K562 (cell line): ENCODE data around the gene MOG. TPM values are rescaled to one million over a fixed set of nuclear protein-coding genes. Genes with fewer than 3 reads are reported as not detected.

ENCODE experiments used
- ATAC-seq: fragments of 200-7000 bp; cut with Tn5 transposase; 3 replicates; pipeline ENCODE4 v1.9.1; 2020; ENCODE audit warnings: moderate library complexity
- BruUV-seq: library from RNA; stranded (reverse); fragments of 400-500 nt; replicated peaks from 2 replicates; lab custom pipeline; 2021; lab: Mats Ljungman, UMichigan
- CTCF ChIA-PET: fragments of 300-600 bp; formaldehyde crosslinking; extraction: SDS; loops from one replicate; lab custom pipeline; 2021; ENCODE audit warnings: low intra/inter-chr PET ratio; lab: Yijun Ruan, JAX
- POLR2A ChIA-PET: fragments of 300-600, 350-650 bp; sonication (Branson Sonifier 250); formaldehyde crosslinking; extraction: SDS; loops from one replicate; lab custom pipeline; 2021; ENCODE audit warnings: antibody characterized with exemption, inconsistent platforms; lab: Yijun Ruan, JAX
- DNase-seq, 4 experiments: peaks; one replicate each; pipeline versions ENCODE4 v3.0.0 to v3.0.0-alpha.2; 2011 to 2018; ENCODE audit warnings: low spot score in 3 of 4, mixed read lengths in 3 of 4; ENCODE audit errors: extremely low read depth in 1 of 4
- FAIRE-seq: peaks from 2 replicates; lab custom pipeline; 2011; peaks lifted over from hg19 to GRCh38; lab: Jason Lieb, UNC
- H2AFZ ChIP-seq: 2 replicates; pipeline ENCODE4 v1.6.0; 2011; ENCODE audit warnings: low read depth, low read length, control low read depth, inconsistent platforms
- H3K27ac ChIP-seq: fragments of 200-600 bp; 3 replicates; pipeline ENCODE4 v1.8.0; 2011; ENCODE audit warnings: low read depth, mild to moderate bottlenecking, control low read depth, inconsistent platforms, low read length, moderate library complexity, mixed read lengths; ENCODE audit errors: extremely low read depth
- H3K27me3 ChIP-seq, 2 experiments: fragments of 300-600 bp in 1 of 2; 2 replicates in 1 of 2; 3 replicates in 1 of 2; pipeline versions ENCODE4 v1.6.0 to v1.8.0; 2011; ENCODE audit warnings: inconsistent platforms in 2 of 2, low read length in 2 of 2, mild to moderate bottlenecking in 1 of 2, mixed read lengths in 1 of 2, moderate library complexity in 1 of 2; ENCODE audit not compliant: control insufficient read depth in 2 of 2, insufficient read depth in 2 of 2
- H3K36me3 ChIP-seq: fragments of 300-600 bp; 3 replicates; pipeline ENCODE4 v1.8.0; 2011; ENCODE audit warnings: mild to moderate bottlenecking, low read length, inconsistent platforms; ENCODE audit not compliant: control insufficient read depth, insufficient read depth
- H3K4me1 ChIP-seq, 2 experiments: fragments of 200-600 bp in 1 of 2; replicated peaks in 1 of 2; 2 replicates in 1 of 2; 3 replicates in 1 of 2; pipeline versions ENCODE4 v1.5.1 to v1.8.0; 2011; ENCODE audit warnings: inconsistent platforms in 2 of 2, low read length in 2 of 2, mild to moderate bottlenecking in 1 of 2, mixed read lengths in 1 of 2, moderate library complexity in 1 of 2; ENCODE audit not compliant: control insufficient read depth in 2 of 2, insufficient read depth in 2 of 2
- H3K4me2 ChIP-seq: 2 replicates; pipeline ENCODE4 v1.6.1; 2011; ENCODE audit warnings: low read length, control low read depth, inconsistent platforms, mixed read lengths; ENCODE audit not compliant: insufficient read depth
- H3K4me3 ChIP-seq: fragments of 200-600 bp; sonication (generic), shearing (Covaris generic); 2 replicates; pipeline ENCODE4 v1.5.1; 2016; ENCODE audit warnings: control low read depth, inconsistent platforms
- H3K79me2 ChIP-seq: fragments of 200-600 bp; 3 replicates; pipeline ENCODE4 v1.8.0; 2011; ENCODE audit warnings: low read length, inconsistent platforms; ENCODE audit not compliant: control insufficient read depth, insufficient read depth
- H3K9ac ChIP-seq, 2 experiments: 2 replicates each; pipeline versions ENCODE4 v1.6.0 to v1.6.1; 2011; ENCODE audit warnings: low read depth in 2 of 2, low read length in 2 of 2, control low read depth in 1 of 2, inconsistent platforms in 1 of 2, mild to moderate bottlenecking in 1 of 2, mixed read lengths in 1 of 2; ENCODE audit not compliant: insufficient read depth in 1 of 2
- H3K9me1 ChIP-seq: one replicate; pipeline ENCODE4 v1.6.0; 2011; ENCODE audit warnings: inconsistent platforms, mild to moderate bottlenecking, low read length, moderate library complexity; ENCODE audit not compliant: control insufficient read depth, insufficient read depth
- H3K9me3 ChIP-seq: replicated peaks from 2 replicates; pipeline ENCODE4 v1.5.1; 2011; ENCODE audit warnings: low read depth, low read length, inconsistent platforms; ENCODE audit not compliant: control insufficient read depth, insufficient read depth
- H4K20me1 ChIP-seq: replicated peaks from 2 replicates; pipeline ENCODE4 v1.6.1; 2011; ENCODE audit warnings: low read length, inconsistent platforms, mixed read lengths; ENCODE audit not compliant: control insufficient read depth, insufficient read depth
- ARHGAP35 ChIP-seq: fragments of 450-650 bp; IDR thresholded peaks from 2 replicates; pipeline ENCODE4 v1.6.1; 2018; ENCODE audit not compliant: partially characterized antibody
- ESRRB ChIP-seq: fragments of 250-450 bp; sonication (Bioruptor Pico); IDR thresholded peaks from 2 replicates; pipeline ENCODE4 v1.5.0; 2020; ENCODE audit warnings: mild to moderate bottlenecking, moderate library complexity, borderline replicate concordance
- JUND ChIP-seq, 2 experiments: IDR thresholded peaks; 2 replicates in 1 of 2; 3 replicates in 1 of 2; pipeline ENCODE4 v1.6.1; 2011; ENCODE audit warnings: borderline replicate concordance in 2 of 2, low read depth in 2 of 2, low read length in 2 of 2, improper control_type of control experiment in 1 of 2, missing biosample characterization in 1 of 2, missing genetic modification characterization in 1 of 2, missing genetic modification reagents in 1 of 2
- KDM4B ChIP-seq, 2 experiments: fragments of 450-650 bp in 1 of 2; sonication (generic) in 1 of 2; IDR thresholded peaks; 2 replicates each; pipeline ENCODE4 v1.6.1; 2016 to 2017; ENCODE audit warnings: borderline replicate concordance in 2 of 2, antibody characterized with exemption in 1 of 2, low read depth in 1 of 2, mild to moderate bottlenecking in 1 of 2
- KLF13 ChIP-seq: fragments of 450-650 bp; IDR thresholded peaks from 2 replicates; pipeline ENCODE4 v1.6.1; 2016; ENCODE audit warnings: missing genetic modification characterization, low read depth, mild to moderate bottlenecking, missing compliant biosample characterization, moderate library complexity, borderline replicate concordance
- MAX ChIP-seq: sonication (generic); formaldehyde crosslinking; IDR thresholded peaks from 2 replicates; pipeline ENCODE4 v1.9.0; 2022; ENCODE audit warnings: mild to moderate bottlenecking, missing genetic modification reagents
- NR2C1 ChIP-seq, 2 experiments: fragments of 450-650 bp; IDR thresholded peaks; 2 replicates each; pipeline ENCODE4 v1.6.1; 2017; ENCODE audit warnings: mild to moderate bottlenecking in 2 of 2, antibody characterized with exemption in 1 of 2, inconsistent platforms in 1 of 2, missing compliant biosample characterization in 1 of 2, missing genetic modification characterization in 1 of 2
- RBM22 ChIP-seq: fragments of 200-400 bp; formaldehyde crosslinking; IDR thresholded peaks from 2 replicates; pipeline ENCODE4 v1.6.1; 2018; ENCODE audit warnings: low read length, low read depth; ENCODE audit not compliant: poor library complexity, severe bottlenecking
- SIRT6 ChIP-seq: IDR thresholded peaks from one replicate; pipeline ENCODE4 v1.6.1; 2012; ENCODE audit warnings: low read depth, mild to moderate bottlenecking, control low read depth, inconsistent platforms, low read length, moderate library complexity
- SMARCA5 ChIP-seq: fragments of 450-650 bp; IDR thresholded peaks from 2 replicates; pipeline ENCODE4 v1.6.1; 2016
- SMARCE1 ChIP-seq: fragments of 450-650 bp; IDR thresholded peaks from 2 replicates; pipeline ENCODE4 v1.7.1; 2016; ENCODE audit warnings: mild to moderate bottlenecking
- WGBS: fragments of 100-300 bp; shearing (Covaris generic); methylation state at CpG from one replicate; pipeline ENCODE4 v1.1.6; 2016; ENCODE audit warnings: low coverage, mixed read lengths; ENCODE audit not compliant: insufficient coverage; ENCODE audit errors: missing lambda C conversion rate; 5-methylcytosine and 5-hydroxymethylcytosine counted together
- in situ Hi-C: fragments of 300-500 bp; cut with MboI; formaldehyde crosslinking; loops from 4 replicates; pipeline ENCODE4 v1.15.0; 2018; ENCODE audit warnings: inconsistent platforms, mixed read lengths
- intact Hi-C: fragments of 100-400 bp; cut with micrococcal nuclease; formaldehyde crosslinking; loops from 2 replicates; pipeline ENCODE4 v1.14.2; 2022
- polyA plus RNA-seq, 8 experiments: library from polyadenylated mRNA; depleted of rRNA in 4 of 8; stranded (reverse) in 5 of 8; unstranded in 3 of 8; fragments of >200 nt; fragmentation: Nextera tagmentation in 2 of 8; fragmentation: Illumina TruSeq in 1 of 8; extraction: Ambion mirVana in 2 of 8; extraction: Trizol in 1 of 8; gene quantifications; 2 replicates each; pipeline versions ENCODE4 v1.2.1 to v1.2.3, GENCODE V29; 2011 to 2014; ENCODE audit warnings: inconsistent platforms in 1 of 8, missing spikeins in 1 of 8
- total RNA-seq, 7 experiments: library from RNA; depleted of rRNA in 6 of 7; stranded (reverse); fragments of >200 nt in 6 of 7; fragmentation: Illumina TruSeq in 2 of 7; extraction: Trizol in 2 of 7; gene quantifications; 2 replicates each; pipeline versions ENCODE4 v1.2.1 to v1.2.3, GENCODE V29; 2011 to 2021; ENCODE audit warnings: low replicate concordance in 1 of 7
- TF ChIP-seq, protein P1 (sequence below): sonication (generic); IDR thresholded peaks from 2 replicates; pipeline ENCODE4 v1.6.1; 2016

MOG gene
- total and polyA plus RNA-seq, 9 of the 15 experiments (the other 6 are each of a cell fraction or from before 2014, with no cell fraction given): not detected

GRCh38 chr6:29655658-29656057, 1.2 kb upstream of the MOG start:
- Histone ChIP-seq H4K20me1 (no peaks in the 10 kb centered on the region), H3K79me2 (no peaks in the 10 kb centered on the region), H3K9me3 (no peaks in the 10 kb centered on the region), H3K4me2 (no peak overlapping the region), H3K9ac (no peak overlapping the region), H2AFZ (no peak overlapping the region), H3K27me3 (peaks cover 33 to 50% of the 10 kb centered on the region in 2 experiments), H3K9me1 (no peaks in the 10 kb centered on the region), H3K36me3 (no peaks in the 10 kb centered on the region), H3K4me1 (no peaks in the 10 kb centered on the region), H3K27ac (no peak overlapping the region), H3K4me3 (no peak overlapping the region)
- no peak for TF ChIP-seq ARHGAP35
- TF ChIP-seq MAX: no peak
- TF ChIP-seq SMARCA5: no peak
- TF ChIP-seq ESRRB: no peak
- TF ChIP-seq, protein P1, sequence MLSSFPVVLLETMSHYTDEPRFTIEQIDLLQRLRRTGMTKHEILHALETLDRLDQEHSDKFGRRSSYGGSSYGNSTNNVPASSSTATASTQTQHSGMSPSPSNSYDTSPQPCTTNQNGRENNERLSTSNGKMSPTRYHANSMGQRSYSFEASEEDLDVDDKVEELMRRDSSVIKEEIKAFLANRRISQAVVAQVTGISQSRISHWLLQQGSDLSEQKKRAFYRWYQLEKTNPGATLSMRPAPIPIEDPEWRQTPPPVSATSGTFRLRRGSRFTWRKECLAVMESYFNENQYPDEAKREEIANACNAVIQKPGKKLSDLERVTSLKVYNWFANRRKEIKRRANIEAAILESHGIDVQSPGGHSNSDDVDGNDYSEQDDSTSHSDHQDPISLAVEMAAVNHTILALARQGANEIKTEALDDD: no peak
- no peak for TF ChIP-seq RBM22
- no peak for TF ChIP-seq KLF13 (tag)
- TF ChIP-seq KDM4B (IDR thresholded peaks at IDR 0.05; ENCODE audit: borderline replicate concordance in 2 of 2, low read depth in 1 of 2): no peak
- TF ChIP-seq JUND (IDR thresholded peaks at IDR 0.05; ENCODE audit: borderline replicate concordance, low read depth, low read length): no peak
- TF ChIP-seq JUND (tag; IDR thresholded peaks at IDR 0.05; ENCODE audit: borderline replicate concordance, low read depth, low read length): no peak
- TF ChIP-seq NR2C1 (IDR thresholded peaks at IDR 0.05): no peak
- no peak for TF ChIP-seq NR2C1 (tag; IDR thresholded peaks at IDR 0.05)
- no peak for TF ChIP-seq SIRT6
- TF ChIP-seq SMARCE1: no peak
- DNase-seq: peak in 1 of 4 experiments; percentile 6
- ATAC-seq: no peak
- no peak for FAIRE-seq
- in situ Hi-C loops: no loop called here
- WGBS: 3% methylated on average over 6 of the region's 6 CpGs
- CTCF ChIA-PET: no interaction called here
- intact Hi-C loops: no loop called here
- no TSS peak for BruUV-seq
- POLR2A ChIA-PET: interaction anchor here (1.2 kb wide), 1 partner anchor 18 kb away, joined by 4 read pairs; no protein-coding TSS in a partner anchor
